HG02623 (cell line): ENCODE measurements around the gene TGFBR3.

Experiments
- ATAC-seq: cut with Tn5 transposase; IDR thresholded peaks from one replicate; pipeline ENCODE4 v1.9.1; 2021; ENCODE audit warnings: moderate library complexity; ENCODE audit not compliant: unreplicated experiment

Gene TGFBR3

GRCh38 chr1:91717839-91718238, 168.1 kb downstream of the TGFBR3 start:
- no peak for ATAC-seq

GRCh38 chr1:91716339-91716738, 169.6 kb downstream of the TGFBR3 start:
- ATAC-seq, result no peak

DNA sequence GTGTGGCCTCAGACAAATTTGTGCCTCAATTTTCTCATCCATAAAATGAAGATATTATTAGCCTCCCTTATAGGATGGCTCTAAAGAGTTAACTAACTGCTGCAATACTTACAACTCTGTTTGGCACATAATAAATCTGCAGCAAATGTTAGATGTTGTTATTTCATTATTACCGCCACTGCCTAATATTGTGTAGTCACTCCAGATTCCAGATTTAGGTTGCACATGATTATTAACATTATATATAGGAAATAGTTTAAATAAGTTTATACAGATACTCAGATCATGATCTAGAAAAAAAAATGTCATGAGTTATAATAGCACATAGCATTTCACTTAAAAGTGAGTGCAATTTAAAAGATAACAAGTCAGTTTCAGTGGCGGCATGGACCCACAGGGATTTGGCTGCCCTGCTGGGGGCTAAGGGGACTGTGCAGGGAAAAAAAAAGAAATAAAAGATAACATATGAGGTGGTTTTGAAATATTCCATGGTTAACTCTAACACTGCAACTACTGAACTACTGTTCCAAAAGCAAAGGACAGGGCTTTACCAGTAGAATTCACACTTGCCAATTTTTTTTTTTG, 170.4 kb downstream of the TGFBR3 start:
- ATAC-seq, result no peak

GRCh38 chr1:91714867-91715381, 171.0 kb downstream of the TGFBR3 start:
- ATAC-seq, result no peak

- peak; percentile 49 for ATAC-seq
Measured at GRCh38 chr1:91712981-91713841, 172.7 kb downstream of the TGFBR3 start.

- no peak for ATAC-seq
Measured at GRCh38 chr1:91712393-91712792, 173.6 kb downstream of the TGFBR3 start.

DNA sequence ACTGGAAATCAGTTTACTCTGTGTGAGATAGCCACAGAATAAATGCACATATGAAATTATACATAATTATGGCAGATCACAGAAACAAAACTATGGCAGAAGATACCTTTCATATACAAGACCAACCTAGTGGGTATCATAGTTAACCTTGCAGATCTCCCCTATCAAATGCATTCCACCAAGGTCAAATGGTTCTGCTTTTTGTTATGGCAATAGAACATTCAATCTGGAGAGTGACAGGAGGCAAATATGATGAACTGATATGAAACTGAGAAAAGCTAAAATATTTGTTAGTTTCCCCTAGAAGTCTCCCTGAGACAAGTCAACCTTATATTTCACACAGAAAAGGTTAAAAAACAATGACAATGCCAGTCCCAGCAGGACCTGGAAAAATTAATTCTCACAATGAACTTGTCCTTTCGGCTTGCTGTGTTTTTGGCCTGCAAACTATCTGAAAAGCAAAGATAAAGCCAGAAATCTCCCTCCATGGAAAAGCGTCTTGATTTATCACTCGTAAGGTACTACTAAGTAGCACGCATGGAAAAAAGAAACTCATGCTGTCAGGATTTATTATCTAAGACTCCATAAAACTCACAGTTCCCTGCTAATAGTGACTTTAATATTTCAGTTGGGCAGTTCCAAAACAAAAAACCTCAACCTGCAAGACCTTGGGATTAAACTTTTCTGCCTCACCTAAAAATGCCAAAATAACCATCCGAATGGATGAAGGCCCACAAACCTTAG, 174.3 kb downstream of the TGFBR3 start:
- ATAC-seq, result no peak

DNA sequence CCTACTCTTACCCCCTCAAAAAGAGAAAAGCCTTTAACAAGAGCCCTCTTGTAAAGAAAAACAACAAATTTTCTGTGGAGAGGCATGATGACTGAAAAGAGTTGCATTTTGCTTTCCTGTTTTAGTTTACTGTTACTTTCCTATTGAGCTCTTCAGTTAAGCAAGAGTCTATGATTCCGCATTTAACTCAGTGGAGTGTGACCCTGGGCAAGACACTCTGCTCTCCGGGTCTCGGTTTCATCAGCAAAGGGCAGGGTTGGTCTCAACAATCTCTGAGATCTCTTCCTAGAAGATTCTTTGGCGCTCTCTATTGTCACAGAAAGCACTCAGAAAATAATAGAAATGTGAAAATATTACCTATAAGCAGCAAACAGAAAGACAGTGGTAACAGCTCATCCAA, 175.7 kb downstream of the TGFBR3 start:
- ATAC-seq, result no peak

DNA sequence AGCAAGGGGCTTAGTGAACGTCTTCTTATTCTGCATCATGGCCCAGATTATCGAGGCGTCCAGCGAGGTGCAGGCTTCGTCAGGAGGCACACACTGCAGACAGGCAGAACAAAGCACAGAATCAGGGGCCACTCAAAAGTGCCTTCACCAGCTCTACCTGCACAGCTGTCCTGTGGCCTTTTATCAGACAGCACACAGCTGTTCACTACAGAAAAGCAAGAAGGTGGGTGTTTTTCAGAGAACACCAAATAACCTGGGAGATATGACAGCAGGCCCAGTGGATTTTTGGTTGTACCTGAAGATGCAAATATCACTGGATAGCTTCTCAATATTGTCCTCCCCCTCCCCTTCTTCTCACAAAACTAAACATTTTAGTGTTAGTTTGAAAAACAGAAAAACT, 177.3 kb downstream of the TGFBR3 start:
- ATAC-seq, result no peak

- no peak for ATAC-seq
Measured at GRCh38 chr1:91707890-91708218, 178.1 kb downstream of the TGFBR3 start.

- ATAC-seq, result no peak
Measured at GRCh38 chr1:91707114-91707889, 178.6 kb downstream of the TGFBR3 start.

- no peak for ATAC-seq
Measured at GRCh38 chr1:91706140-91706957, 179.6 kb downstream of the TGFBR3 start.

DNA sequence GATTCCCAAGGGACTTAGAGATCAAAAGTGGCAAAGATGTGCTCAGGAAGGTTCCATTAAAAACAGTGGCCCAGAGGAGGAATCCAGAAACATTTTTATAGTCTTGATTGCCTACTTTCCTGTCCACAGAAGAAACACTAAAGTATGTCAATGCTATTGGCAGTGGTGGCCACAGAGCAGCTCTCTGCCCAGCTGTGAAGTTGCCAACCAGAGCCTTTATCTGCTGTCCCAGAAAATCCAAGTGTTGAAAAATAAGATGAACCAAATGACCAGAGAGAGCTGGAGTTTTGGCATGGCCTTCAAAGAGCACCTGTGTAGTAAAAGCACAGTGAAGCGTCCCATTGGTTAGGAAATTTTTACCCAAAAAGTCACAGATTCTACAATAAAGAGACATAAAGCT, 181.2 kb downstream of the TGFBR3 start:
- no peak for ATAC-seq

DNA sequence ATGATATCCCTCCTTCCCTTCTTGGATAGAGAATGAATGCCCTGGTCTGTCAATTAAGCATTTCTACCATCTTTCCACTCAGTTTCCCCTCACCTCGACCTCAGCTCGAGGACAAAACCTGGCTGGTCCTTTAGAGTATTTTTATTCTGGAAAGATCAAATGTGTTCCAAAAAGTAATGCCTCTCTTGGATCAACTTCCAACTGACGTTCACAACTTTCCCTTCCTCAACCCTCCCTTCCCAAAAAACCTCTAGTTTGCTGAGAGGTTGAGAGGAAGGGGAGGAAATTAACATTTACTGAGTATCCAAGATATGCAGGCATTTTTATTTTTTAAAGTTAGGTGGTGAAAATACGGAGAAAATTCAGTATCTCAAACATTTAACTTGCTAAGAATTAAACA, 182.9 kb downstream of the TGFBR3 start:
- ATAC-seq, result no peak

DNA sequence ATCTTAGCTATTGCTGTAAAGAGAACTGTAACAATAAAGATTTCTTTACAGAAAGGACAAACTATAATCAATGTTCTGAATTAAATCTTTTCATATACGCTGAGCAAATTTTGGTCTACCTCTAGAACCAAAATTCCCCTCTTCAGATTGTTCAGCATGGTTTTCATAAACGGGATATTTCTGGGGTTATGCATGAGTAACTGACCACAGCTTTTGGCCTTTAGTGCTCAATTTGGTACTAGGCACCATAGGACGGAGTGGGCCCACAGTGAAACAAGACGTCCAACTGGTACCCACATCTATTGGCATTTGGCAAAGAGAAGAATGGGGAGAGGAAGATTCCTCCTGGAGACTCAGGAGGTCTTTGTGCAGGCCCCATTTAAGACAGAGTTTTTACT, 184.5 kb downstream of the TGFBR3 start:
- no peak for ATAC-seq

- ATAC-seq, result no peak
Measured at GRCh38 chr1:91700771-91701471, 185.0 kb downstream of the TGFBR3 start.

- ATAC-seq, result no peak
Measured at GRCh38 chr1:91700332-91700731, 185.6 kb downstream of the TGFBR3 start.

DNA sequence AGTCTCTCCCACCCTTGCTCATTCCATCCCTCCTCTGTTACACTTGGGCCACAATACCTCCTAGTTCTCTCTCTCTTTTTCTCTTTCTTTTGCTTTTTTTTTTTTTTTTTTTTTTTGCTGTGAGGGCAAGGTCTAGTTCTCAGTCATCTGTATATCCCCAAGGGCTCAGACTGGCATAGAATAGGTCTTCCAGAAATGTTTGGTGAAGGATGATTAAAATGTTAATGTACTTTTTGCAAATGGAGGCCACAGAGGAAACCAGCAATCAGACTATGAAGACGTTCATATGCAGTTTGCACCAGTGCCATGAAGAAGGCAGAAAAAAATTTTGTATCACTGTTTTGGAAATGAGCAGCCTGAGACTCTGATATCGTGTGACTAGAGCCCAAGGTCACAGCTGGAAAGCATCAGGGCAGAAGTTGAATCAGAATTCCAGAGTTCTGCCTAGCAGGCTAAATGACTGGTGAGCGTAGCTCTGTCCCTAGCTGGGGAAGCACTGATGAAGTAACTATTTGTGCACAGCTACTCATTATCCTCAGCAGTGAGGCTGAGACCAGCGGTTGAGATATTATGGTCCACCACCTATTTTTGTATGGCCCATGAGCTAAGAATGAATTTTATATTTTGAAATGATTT, 186.5 kb downstream of the TGFBR3 start:
- no peak for ATAC-seq

DNA sequence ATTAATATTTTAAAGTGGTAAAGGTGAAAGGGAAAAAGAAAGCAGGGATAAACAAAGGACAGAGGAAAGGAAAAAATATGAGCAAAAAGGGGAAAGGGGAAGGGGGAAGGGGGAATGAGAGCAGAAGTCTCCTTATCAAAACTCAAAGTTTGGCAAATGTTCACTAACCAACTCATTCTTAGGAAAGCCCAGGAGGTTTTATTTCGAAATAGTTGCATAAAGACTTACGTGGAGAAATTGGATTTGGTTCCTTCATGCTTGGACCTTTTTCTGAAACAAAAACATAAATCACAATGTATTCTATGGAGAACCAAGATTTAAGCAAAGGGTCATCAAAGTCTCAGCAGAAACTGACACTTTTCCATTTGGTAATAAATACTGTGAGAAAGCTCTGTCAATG, 188.1 kb downstream of the TGFBR3 start:
- ATAC-seq, result no peak
